A549 (cell line): ENCODE results near the gene TRPM2. TPM values are rescaled to one million over a fixed set of nuclear protein-coding genes. Genes with fewer than 3 reads are reported as not detected.

ENCODE experiments used
- ATAC-seq, 2 experiments: fragments of 200-7000 bp in 1 of 2; fragments of >200 bp in 1 of 2; cut with Nextera tagmentation in 1 of 2; cut with Tn5 transposase in 1 of 2; 3 replicates each; pipeline versions ENCODE4 v1.8.0 to v1.9.1; 2018 to 2020; ENCODE audit warnings: mild to moderate bottlenecking in 1 of 2, moderate library complexity in 1 of 2
- CTCF ChIA-PET: fragments of 300-600 bp; sonication (Branson Sonifier 250); formaldehyde crosslinking; extraction: SDS; loops from one replicate; lab custom pipeline; 2021; ENCODE audit warnings: antibody characterized with exemption, inconsistent platforms; lab: Yijun Ruan, JAX
- POLR2A ChIA-PET: fragments of 350-600 bp; formaldehyde crosslinking; extraction: SDS; loops from one replicate; lab custom pipeline; 2021; ENCODE audit warnings: antibody characterized with exemption, inconsistent platforms; lab: Yijun Ruan, JAX
- DNase-seq, 2 experiments: peaks; one replicate each; pipeline versions ENCODE4 v3.0.0 to v3.0.0-alpha.2; 2011 to 2016; ENCODE audit warnings: low read depth in 1 of 2, low spot score in 1 of 2
- FAIRE-seq: peaks from 2 replicates; lab custom pipeline; 2011; peaks lifted over from hg19 to GRCh38; lab: Jason Lieb, UNC
- H3K27ac ChIP-seq, 2 experiments: fragments of >200 bp; sonication (Bioruptor Twin); formaldehyde crosslinking; 3 replicates each; pipeline ENCODE4 v1.5.1; 2016 to 2017
- H3K4me1 ChIP-seq: fragments of >200 bp; sonication (Bioruptor Twin); formaldehyde crosslinking; 3 replicates; pipeline ENCODE4 v1.6.1; 2016
- H3K4me2 ChIP-seq: fragments of >200 bp; sonication (Bioruptor Twin); formaldehyde crosslinking; 3 replicates; pipeline ENCODE4 v1.6.1; 2016
- H3K4me3 ChIP-seq: fragments of >200 bp; sonication (Bioruptor Twin); formaldehyde crosslinking; 3 replicates; pipeline ENCODE4 v1.5.1; 2016
- H3K9me3 ChIP-seq: fragments of >200 bp; sonication (Bioruptor Twin); formaldehyde crosslinking; 3 replicates; pipeline ENCODE4 v1.6.1; 2016
- ATOH8 ChIP-seq: fragments of 250-450 bp; sonication (Bioruptor Pico); IDR thresholded peaks from 2 replicates; pipeline ENCODE4 v1.5.0; 2020; ENCODE audit warnings: low read depth, mild to moderate bottlenecking, moderate library complexity
- BCL3 ChIP-seq: fragments of >200 bp; sonication (Bioruptor Twin); formaldehyde crosslinking; IDR thresholded peaks from 3 replicates; pipeline ENCODE4 v1.6.1; 2016
- BHLHE40 ChIP-seq: IDR thresholded peaks from 2 replicates; pipeline ENCODE4 v1.6.1; 2012; ENCODE audit warnings: low read depth, low read length, inconsistent platforms
- CBX2 ChIP-seq: fragments of 200-600 bp; sonication (generic); IDR thresholded peaks from 2 replicates; pipeline ENCODE4 v1.6.1; 2016; ENCODE audit warnings: low read depth, mild to moderate bottlenecking, borderline replicate concordance
- CBX8 ChIP-seq: fragments of 200-600 bp; sonication (generic); IDR thresholded peaks from 2 replicates; pipeline ENCODE4 v1.6.1; 2016
- CHD2 ChIP-seq: fragments of 150-350 bp; IDR thresholded peaks from 2 replicates; pipeline ENCODE4 v1.6.1; 2014; ENCODE audit warnings: low read length; ENCODE audit not compliant: partially characterized antibody
- CHD4 ChIP-seq: fragments of 200-600 bp; sonication (generic); IDR thresholded peaks from 2 replicates; pipeline ENCODE4 v1.6.1; 2016; ENCODE audit warnings: antibody characterized with exemption, mild to moderate bottlenecking, borderline replicate concordance
- EHMT2 ChIP-seq: fragments of 200-600 bp; sonication (generic); IDR thresholded peaks from 2 replicates; pipeline ENCODE4 v1.6.1; 2016; ENCODE audit warnings: antibody characterized with exemption, low read depth, mild to moderate bottlenecking, moderate library complexity
- ELK1 ChIP-seq: fragments of 150-350 bp; IDR thresholded peaks from 2 replicates; pipeline ENCODE4 v1.6.1; 2014; ENCODE audit warnings: low read depth, mild to moderate bottlenecking, low read length
- ESRRA ChIP-seq: fragments of 150-350 bp; IDR thresholded peaks from 2 replicates; pipeline ENCODE4 v1.6.1; 2014; ENCODE audit warnings: mild to moderate bottlenecking, low read length, borderline replicate concordance
- FOSB ChIP-seq: fragments of 250-450 bp; sonication (Bioruptor Pico); IDR thresholded peaks from 2 replicates; pipeline ENCODE4 v1.5.0; 2020; ENCODE audit warnings: mild to moderate bottlenecking, moderate library complexity
- HDAC2 ChIP-seq: fragments of 200-600 bp; sonication (generic); IDR thresholded peaks from 2 replicates; pipeline ENCODE4 v1.6.1; 2016
- HMGXB4 ChIP-seq: fragments of 250-450 bp; sonication (Bioruptor Pico); IDR thresholded peaks from 2 replicates; pipeline ENCODE4 v1.5.0; 2021; ENCODE audit warnings: mild to moderate bottlenecking, moderate library complexity, borderline replicate concordance
- HOXB13 ChIP-seq: fragments of 250-450 bp; sonication (Bioruptor Pico); IDR thresholded peaks from 2 replicates; pipeline ENCODE4 v1.5.0; 2020; ENCODE audit warnings: low read depth, mild to moderate bottlenecking, moderate library complexity
- JUNB ChIP-seq: fragments of >200 bp; sonication (Bioruptor Twin); formaldehyde crosslinking; IDR thresholded peaks from 2 replicates; pipeline ENCODE4 v1.6.1; 2016
- MYC ChIP-seq: IDR thresholded peaks from 2 replicates; pipeline ENCODE4 v1.6.1; 2012; ENCODE audit warnings: mild to moderate bottlenecking, inconsistent platforms, low read length, improper control_type of control experiment, borderline replicate concordance
- NFE2L2 ChIP-seq: fragments of 150-350 bp; conservative IDR thresholded peaks from 2 replicates; pipeline ENCODE4 v1.6.1; 2014; ENCODE audit warnings: low read length
- NPAS2 ChIP-seq: fragments of 250-450 bp; sonication (Bioruptor Pico); IDR thresholded peaks from 2 replicates; pipeline ENCODE4 v1.8.0; 2022; ENCODE audit warnings: mild to moderate bottlenecking, moderate library complexity, borderline replicate concordance
- POLR2A ChIP-seq: IDR thresholded peaks from 2 replicates; pipeline ENCODE4 v1.6.1; 2012; ENCODE audit warnings: mild to moderate bottlenecking, low read length
- RCOR1 ChIP-seq: fragments of 150-350 bp; IDR thresholded peaks from 2 replicates; pipeline ENCODE4 v1.6.1; 2014; ENCODE audit warnings: antibody characterized with exemption, low read length, low read depth
- RNF2 ChIP-seq: fragments of 200-600 bp; sonication (generic); IDR thresholded peaks from 2 replicates; pipeline ENCODE4 v1.6.1; 2016; ENCODE audit warnings: low read depth, mild to moderate bottlenecking, antibody characterized with exemption, moderate library complexity, borderline replicate concordance
- TFCP2L1 ChIP-seq: fragments of 250-450 bp; sonication (Bioruptor Pico); IDR thresholded peaks from 2 replicates; pipeline ENCODE4 v1.5.0; 2021; ENCODE audit warnings: mild to moderate bottlenecking
- TP53 ChIP-seq: fragments of 250-450 bp; sonication (Bioruptor Pico); IDR thresholded peaks from 2 replicates; pipeline ENCODE4 v1.5.0; 2021; ENCODE audit warnings: mild to moderate bottlenecking, moderate library complexity
- ZFP36 ChIP-seq: fragments of 450-650 bp; IDR thresholded peaks from 2 replicates; pipeline ENCODE4 v1.6.1; 2014; ENCODE audit warnings: borderline replicate concordance; ENCODE audit not compliant: partially characterized antibody
- WGBS: methylation state at CpG from one replicate; pipeline ENCODE4 v1.1.6; 2017; ENCODE audit errors: missing lambda C conversion rate; 5-methylcytosine and 5-hydroxymethylcytosine counted together
- polyA plus RNA-seq, 4 experiments: library from polyadenylated mRNA; depleted of rRNA in 3 of 4; stranded (reverse); fragments of >200 nt; fragmentation: RNase III in 1 of 4; extraction: RNeasy Plus Mini Kit Qiagen cat#74134 plus additional on column Dnase treatment in 1 of 4; gene quantifications; 2 replicates in 3 of 4; 3 replicates in 1 of 4; pipeline ENCODE4 v1.2.3, GENCODE V29; 2011 to 2017

The TRPM2 gene
- polyA plus RNA-seq, 2 of the 4 experiments (the other 2 are of a cell fraction) = 3.2 to 5.5 TPM

- CTCF ChIA-PET = interaction anchor here (0.5 to 0.9 kb wide), 2 partner anchors 38 to 278 kb away, joined by 3 to 4 read pairs; no protein-coding TSS in a partner anchor
- TF ChIP-seq MYC (no peak), ATOH8 (CRISPR knock-in tag) (no peak), HOXB13 (CRISPR knock-in tag) (no peak), HDAC2 (no peak), BHLHE40 (no peak), ESRRA (no peak), CHD2 (no peak)
- TF ChIP-seq, all 56 proteins: peak for 0
- Histone ChIP-seq H3K4me3 (no peak overlapping the region), H3K4me1 (no peaks in the 10 kb centered on the region), H3K27ac (no peak overlapping the region), H3K4me2 (no peak overlapping the region), H3K9me3 (no peaks in the 10 kb centered on the region)
- 58% methylated on average over 19 of the region's 21 CpGs for WGBS
- no peak for FAIRE-seq
- ATAC-seq = peak; percentile 42 to 85; a peak in 3 of 6 replicates
- POLR2A ChIA-PET = no interaction called here
- DNase-seq = peak in 1 of 2 experiments; percentile 13
Observed at GRCh38 chr21:44444286-44444931, 91.0 kb downstream of the TRPM2 start.

GRCh38 chr21:44445145-44445812 lies 91.9 kb downstream of the TRPM2 start:
- ChIA-PET CTCF (interaction anchor here (0.5 to 0.9 kb wide), 2 partner anchors 37 to 277 kb away, joined by 3 to 4 read pairs; no protein-coding TSS in a partner anchor), POLR2A (no interaction called here)
- no peak overlapping the region for H3K27ac ChIP-seq
- TF ChIP-seq RNF2 (no peak), NFE2L2 (no peak), TFCP2L1 (CRISPR knock-in tag) (no peak), ELK1 (no peak), CBX2 (no peak)
- no peak overlapping the region for H3K4me2 ChIP-seq
- no peak overlapping the region for H3K4me3 ChIP-seq
- DNase-seq (no peak), ATAC-seq (no peak), FAIRE-seq (no peak)
- H3K4me1 ChIP-seq = no peaks in the 10 kb centered on the region
- 70% methylated on average over 19 of the region's 19 CpGs for WGBS
- no peaks in the 10 kb centered on the region for H3K9me3 ChIP-seq

GRCh38 chr21:44448651-44449131 lies 95.3 kb downstream of the TRPM2 start:
- CTCF ChIA-PET = no interaction called here

More at GRCh38 chr21:44448651-44449131, 95.3 kb downstream of the TRPM2 start:
- POLR2A ChIA-PET = no interaction called here
- no peak overlapping the region for H3K4me3 ChIP-seq
- H3K4me1 ChIP-seq = no peaks in the 10 kb centered on the region
- H3K4me2 ChIP-seq = no peak overlapping the region
- WGBS = 37% methylated on average over 11 of the region's 13 CpGs
- no peak for ATAC-seq
- H3K9me3 ChIP-seq = peaks cover 6% of the 10 kb centered on the region; the same call in 2 of the 3 replicates
- H3K27ac ChIP-seq = no peak overlapping the region
- FAIRE-seq = no peak
- TF ChIP-seq ESRRA (no peak), TP53 (CRISPR knock-in tag) (no peak), NPAS2 (no peak), EHMT2 (no peak), HMGXB4 (CRISPR knock-in tag) (no peak), FOSB (CRISPR knock-in tag) (no peak), RNF2 (no peak), TFCP2L1 (CRISPR knock-in tag) (no peak), BCL3 (no peak), ZFP36 (no peak), CHD4 (no peak), CBX8 (no peak), CHD2 (no peak), JUNB (no peak), POLR2A (no peak), HOXB13 (CRISPR knock-in tag) (no peak), RCOR1 (no peak)
- no peak for DNase-seq
